Inflammatory macrophage treated with lipopolysaccharide for 4 hours (primary cell): ENCODE results near the gene ITPR2.
"Not testable (repeated sequence)": the region's sequence is repeated elsewhere in the genome, so short reads cannot be mapped to it uniquely, and the experiment has no call there.

Source experiments
- DNase-seq: peaks from one replicate; pipeline ENCODE4 v3.0.0-alpha.2; 2020

Gene ITPR2

GRCh38 chr12:26750531-26751175 is 82.3 kb downstream of the ITPR2 start:
- DNase-seq: peak; percentile 52

GRCh38 chr12:26749781-26750180 is 83.2 kb downstream of the ITPR2 start:
- DNase-seq: no peak

GRCh38 chr12:26748741-26749431 is 84.1 kb downstream of the ITPR2 start:
- DNase-seq: peak; percentile 48

- no peak for DNase-seq
Measured at GRCh38 chr12:26748412-26748740, 84.6 kb downstream of the ITPR2 start.

GRCh38 chr12:26746121-26746714 is 86.8 kb downstream of the ITPR2 start:
- DNase-seq: peak; percentile 18

- DNase-seq: no peak
Measured at GRCh38 chr12:26744697-26745440, 88.1 kb downstream of the ITPR2 start.

- DNase-seq: no peak
Measured at GRCh38 chr12:26744042-26744626, 88.9 kb downstream of the ITPR2 start.

- no peak for DNase-seq
Measured at GRCh38 chr12:26741584-26742227, 91.3 kb downstream of the ITPR2 start.

- DNase-seq: no peak
Measured at GRCh38 chr12:26740991-26741390, 92.0 kb downstream of the ITPR2 start.

- peak; percentile 30 for DNase-seq
Measured at GRCh38 chr12:26740348-26740747, 92.6 kb downstream of the ITPR2 start.

GRCh38 chr12:26737487-26738030 is 95.4 kb downstream of the ITPR2 start:
- no peak for DNase-seq

GRCh38 chr12:26736563-26737486 is 96.2 kb downstream of the ITPR2 start:
- no peak for DNase-seq

GRCh38 chr12:26735249-26735639 is 97.8 kb downstream of the ITPR2 start:
- no peak for DNase-seq

- no peak for DNase-seq
Measured at GRCh38 chr12:26734510-26735248, 98.3 kb downstream of the ITPR2 start.

GRCh38 chr12:26732005-26732908 is 100.7 kb downstream of the ITPR2 start:
- peak; percentile 89 for DNase-seq

- peak; percentile 39 for DNase-seq
Measured at GRCh38 chr12:26730481-26731350, 102.3 kb downstream of the ITPR2 start.

GRCh38 chr12:26729137-26729671 is 103.8 kb downstream of the ITPR2 start:
- not testable (repeated sequence) for DNase-seq
